GM21360 (cell line): ENCODE results near the gene SPDEF.

Experiments used
- ATAC-seq: cut with Tn5 transposase; IDR thresholded peaks from one replicate; pipeline ENCODE4 v1.9.1; 2021; ENCODE audit warnings: mild to moderate bottlenecking, moderate library complexity; ENCODE audit not compliant: unreplicated experiment

SPDEF gene

GRCh38 chr6:34556031-34556471 lies at the start of gene SPDEF:
TSS of gene SPDEF (minus strand) at chr6:34556329. CDS start at chr6:34544455, 11,874 bp downstream.
- no peak for ATAC-seq

GRCh38 chr6:34603707-34604106 lies 47.6 kb upstream of the SPDEF start:
- no peak for ATAC-seq

DNA sequence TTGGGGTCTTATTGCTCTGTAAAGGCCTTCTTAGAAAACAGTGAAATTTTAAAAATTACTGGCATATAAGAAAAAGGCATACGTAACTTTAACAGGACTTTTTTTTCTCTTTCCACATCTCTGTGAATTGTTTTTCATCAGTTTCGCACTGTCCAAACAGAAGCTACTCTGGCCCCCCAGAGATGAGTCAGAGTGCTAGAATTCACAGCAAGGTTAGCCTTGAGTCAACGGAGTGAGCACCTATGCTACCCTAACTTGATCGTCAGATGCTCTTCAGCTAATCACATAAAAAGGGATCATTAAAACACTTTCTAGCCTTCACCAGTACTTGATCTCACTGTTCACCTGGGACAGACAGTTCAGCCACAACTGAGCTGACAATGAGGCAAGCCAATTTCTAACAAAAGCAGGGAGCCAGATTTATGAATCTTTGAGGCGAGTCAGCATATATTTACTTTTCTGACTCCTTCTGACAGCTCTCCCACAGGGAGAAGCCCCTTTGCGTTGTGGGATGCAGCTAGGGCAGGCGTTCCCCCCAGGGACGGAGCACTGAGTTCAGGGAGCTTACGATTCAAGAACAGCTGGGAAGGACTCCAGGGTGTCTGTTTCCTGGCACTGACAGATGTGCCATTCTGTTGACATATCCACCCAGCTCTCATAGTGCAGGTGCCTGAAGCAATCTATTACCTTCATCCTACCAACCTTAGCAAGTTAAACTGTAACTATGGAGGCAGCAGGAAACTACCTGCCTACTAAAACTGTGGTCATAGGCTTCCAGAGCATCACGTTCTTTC lies 46.4 kb upstream of the SPDEF start:
- no peak for ATAC-seq

- no peak for ATAC-seq
These were observed 45.6 kb upstream of the SPDEF start for GRCh38 chr6:34601706-34602105.

DNA sequence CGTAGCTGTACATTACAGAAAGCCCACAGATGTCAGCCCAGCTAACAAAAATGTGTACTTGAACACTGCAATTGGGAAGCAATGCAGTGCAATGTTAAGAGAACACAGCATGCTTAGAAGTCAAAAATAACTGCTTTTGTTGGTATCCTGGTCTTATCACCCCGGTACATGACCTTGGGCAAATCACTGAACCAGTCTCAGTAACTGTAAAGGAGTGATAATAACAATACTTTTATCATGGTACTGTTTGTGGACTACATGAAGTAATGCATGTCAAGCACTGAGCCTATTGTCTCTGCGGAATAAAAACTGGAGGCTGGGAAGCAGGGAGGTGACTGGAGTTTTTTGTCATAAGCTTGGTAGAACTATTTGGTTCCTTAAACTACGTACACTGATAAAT lies 44.7 kb upstream of the SPDEF start:
- ATAC-seq, result no peak

GRCh38 chr6:34600101-34600500 lies 44.0 kb upstream of the SPDEF start:
- no peak for ATAC-seq

DNA sequence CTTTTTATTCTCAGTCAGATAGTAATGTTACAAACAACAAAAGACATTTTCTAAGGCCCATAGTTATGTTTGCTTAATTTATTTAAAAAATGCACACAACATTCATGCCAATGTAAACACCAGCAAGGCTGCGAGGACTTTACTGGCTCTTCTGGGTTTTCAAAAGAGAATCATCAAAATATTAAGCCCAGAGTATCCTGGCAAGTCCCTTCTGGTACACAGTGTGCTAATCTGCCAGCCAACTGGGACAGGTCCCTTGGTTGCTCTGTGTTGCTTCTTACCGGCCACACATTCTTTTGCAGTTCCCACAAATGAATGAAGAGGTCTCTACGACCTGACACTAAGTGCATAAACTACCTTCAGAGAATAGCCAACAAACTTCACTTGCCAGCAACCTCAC lies 42.6 kb upstream of the SPDEF start:
- no peak for ATAC-seq

- ATAC-seq, result no peak
These were observed 41.6 kb upstream of the SPDEF start for GRCh38 chr6:34597605-34598353.

GRCh38 chr6:34596798-34597197 lies 40.7 kb upstream of the SPDEF start:
- ATAC-seq, result no peak

DNA sequence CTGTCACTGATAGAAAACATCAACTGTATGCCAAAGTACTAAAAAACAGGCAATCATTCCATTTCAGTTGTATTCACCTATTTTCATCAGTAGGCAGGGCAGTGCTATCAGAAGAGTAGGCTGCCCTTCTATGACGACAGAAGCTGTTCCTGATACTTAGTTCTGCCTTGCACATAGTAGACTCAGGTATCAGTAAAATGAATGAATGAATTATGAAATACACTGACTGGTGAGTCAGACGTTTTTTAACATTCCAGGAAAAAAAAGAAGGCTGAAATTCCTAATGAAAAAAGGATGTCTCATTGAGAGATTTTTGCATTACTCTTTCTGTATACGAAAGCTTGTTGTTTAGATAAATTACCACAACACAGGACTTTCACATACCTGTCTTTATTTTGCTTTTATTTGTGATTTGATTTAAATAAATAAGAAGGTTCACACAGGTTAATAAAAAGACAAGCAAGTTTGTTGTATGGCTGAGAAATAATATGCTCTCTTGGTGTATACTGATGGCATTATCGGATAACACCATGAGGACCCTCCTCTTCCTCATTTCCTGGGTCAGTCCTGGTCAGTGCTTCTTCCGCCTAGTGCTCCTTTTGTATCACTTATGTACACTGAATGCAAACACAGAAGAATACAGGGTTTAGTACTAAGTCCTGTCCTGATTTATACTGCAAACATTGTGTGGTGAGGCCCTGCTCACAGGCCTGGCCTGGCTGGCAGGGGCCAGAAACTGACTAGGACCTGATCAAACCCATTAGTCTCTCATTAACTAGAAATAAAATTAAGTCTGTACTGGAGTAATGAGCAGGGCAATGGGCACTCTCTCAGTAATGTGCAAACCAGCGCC lies 39.4 kb upstream of the SPDEF start:
- no peak for ATAC-seq

- ATAC-seq, result no peak
These were observed 37.6 kb upstream of the SPDEF start for GRCh38 chr6:34593701-34594100.

DNA sequence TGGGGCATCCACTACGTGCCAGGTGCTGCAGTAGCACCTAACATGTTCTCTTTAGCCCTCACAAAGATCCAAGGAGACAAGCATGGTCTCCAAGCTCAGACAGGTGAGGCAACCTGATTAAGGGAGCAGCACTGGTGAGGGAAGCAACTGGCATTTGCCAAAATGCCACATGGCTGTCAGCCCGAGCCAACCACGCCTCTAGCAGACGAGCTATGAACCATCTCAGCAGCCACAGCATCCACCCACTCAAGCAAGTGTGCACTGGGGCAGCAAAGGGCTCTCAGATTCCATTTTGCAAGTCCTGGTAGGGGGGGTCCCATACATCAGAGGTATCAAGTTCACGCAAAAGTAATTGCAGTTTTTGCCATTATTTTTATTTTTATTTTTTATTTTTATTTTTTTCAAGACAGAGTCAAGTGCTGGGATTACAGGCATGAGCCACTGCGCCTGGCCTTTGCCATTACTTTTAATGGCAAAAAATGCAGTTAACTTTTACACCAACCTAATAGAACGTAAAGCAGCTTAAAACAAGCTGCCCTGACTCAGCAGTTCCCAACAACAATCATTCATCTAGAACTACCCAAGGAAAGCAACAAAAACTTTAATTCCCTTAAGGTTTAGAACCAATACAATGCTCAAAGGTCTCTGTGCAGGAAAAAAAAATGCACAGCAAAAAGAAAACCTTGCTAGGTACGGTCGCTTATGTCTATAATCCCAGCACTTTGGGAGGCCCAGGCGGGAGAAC lies 36.3 kb upstream of the SPDEF start:
- no peak for ATAC-seq

DNA sequence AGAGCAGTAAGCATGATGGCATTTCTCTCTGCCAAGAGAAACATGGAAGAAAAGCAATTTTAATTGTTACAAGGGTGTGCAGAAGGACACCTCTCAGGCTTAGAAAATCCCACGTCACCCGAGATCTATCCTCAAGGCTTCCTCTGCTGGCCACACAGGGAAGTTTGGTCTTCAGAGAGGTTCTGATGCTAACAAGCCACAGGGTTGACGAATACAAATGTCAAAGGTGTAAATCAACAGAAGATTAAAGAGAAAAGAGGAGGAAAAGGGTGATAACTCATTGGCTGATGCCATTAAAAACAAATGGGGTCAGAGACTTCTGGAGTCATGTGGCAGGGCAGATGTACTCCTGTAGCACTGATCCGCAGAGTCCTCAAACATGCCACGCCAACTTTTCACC lies 33.6 kb upstream of the SPDEF start:
- no peak for ATAC-seq

DNA sequence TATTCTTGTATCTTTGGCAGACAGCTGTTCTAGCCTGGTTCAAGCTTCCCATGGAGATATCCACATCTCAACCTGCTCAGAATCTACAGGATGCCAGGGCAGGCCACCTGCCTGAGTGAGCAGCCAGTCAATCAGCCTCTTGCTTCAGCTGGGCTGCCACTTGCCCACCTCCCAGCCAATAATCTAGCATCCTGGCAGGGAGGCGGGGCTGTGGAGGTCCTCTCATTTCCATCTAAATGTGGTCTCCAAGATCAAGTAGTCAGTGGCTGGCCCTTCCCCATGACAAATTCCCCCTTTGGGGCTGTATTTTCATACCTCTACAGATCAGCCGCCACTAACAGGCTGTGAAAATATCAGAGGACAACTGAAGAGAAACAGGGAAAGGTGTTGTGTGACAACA lies 33.0 kb upstream of the SPDEF start:
- no peak for ATAC-seq

DNA sequence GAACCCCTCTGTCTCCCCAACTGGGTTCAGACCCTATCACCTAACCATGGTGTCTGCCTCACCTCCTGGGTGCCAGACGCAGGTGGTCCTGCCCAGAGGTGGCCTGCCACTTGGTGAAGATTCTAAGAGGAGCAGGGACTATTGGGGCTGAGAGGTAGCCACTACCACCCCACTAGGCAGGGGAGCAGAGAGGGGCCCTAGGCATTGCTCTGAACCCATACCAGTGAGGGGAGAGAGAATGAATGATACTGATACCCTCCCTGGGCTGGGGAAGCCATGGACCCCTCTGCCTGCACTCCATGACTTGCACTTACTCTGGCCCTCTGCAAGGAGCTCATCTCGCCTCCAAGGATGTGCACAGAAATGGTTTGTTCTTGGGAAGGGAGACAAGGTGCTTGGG lies 31.7 kb upstream of the SPDEF start:
- no peak for ATAC-seq

DNA sequence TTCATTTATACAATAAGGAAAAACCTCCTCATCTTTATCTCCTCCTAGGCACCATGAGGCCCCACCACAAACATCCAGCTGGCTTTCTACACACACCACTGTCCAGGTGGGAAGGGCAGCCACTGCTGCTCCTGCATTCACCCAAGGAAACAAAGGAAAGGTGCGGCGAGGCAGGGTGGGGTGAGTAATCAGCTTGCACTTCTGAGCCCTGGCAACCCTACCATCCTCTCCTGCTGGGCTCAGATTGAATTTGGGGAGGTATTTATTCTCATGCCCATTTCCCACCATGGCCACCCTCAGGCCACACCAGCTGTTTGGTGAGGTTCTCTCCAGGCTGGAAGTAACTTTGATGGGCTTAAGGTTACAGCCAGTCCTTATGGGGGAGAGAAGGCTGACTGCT lies 31.2 kb upstream of the SPDEF start:
- ATAC-seq, result no peak

- ATAC-seq, result no peak
These were observed 30.4 kb upstream of the SPDEF start for GRCh38 chr6:34586327-34587040.

GRCh38 chr6:34585512-34586061 lies 29.5 kb upstream of the SPDEF start:
- ATAC-seq, result no peak

DNA sequence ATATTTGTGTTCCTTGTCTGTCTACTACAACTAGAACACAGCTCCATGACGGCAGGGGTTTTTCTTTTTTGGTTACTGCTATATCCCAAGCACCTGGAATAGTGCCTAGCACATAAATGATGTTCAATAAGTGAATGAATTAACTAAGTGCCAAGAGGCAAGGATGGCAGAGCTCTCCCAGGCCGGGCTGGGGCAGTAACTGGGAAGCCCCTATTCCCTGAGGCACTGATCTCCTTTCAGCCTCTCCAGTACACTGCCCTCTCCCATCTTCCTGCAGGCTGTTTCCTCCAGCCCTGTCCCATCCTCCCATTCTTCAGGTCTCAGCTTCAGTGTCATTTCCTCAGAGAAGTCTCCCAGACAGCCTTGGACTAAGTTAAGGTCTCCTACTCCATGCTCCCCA lies 29.0 kb upstream of the SPDEF start:
- ATAC-seq, result no peak

DNA sequence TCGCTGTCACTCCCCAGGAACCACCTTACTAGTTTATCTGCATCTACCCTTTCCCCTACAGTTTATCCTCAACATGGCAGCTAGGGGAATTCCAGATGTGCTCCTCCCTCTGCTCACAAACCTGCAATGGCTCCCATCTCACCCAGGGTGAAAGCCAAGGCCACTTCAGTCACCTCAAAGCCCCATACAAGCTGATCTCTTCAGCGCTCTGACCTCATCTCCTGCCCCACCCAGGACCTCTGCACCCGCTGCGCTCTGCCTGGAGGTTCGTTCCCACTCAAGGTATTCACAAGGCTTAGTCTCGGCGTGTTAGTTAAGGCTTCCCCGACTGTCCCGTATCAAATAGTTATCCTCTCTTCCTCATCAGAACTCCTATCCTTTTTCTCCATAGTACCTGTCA lies 28.6 kb upstream of the SPDEF start:
- no peak for ATAC-seq
